Tibial nerve (tissue), 3 donors: ENCODE data around the gene REG4.

Experiments
- POLR2A ChIP-seq, 2 donors: fragments of 450-650 bp; IDR thresholded peaks; one replicate each; pipeline ENCODE4 v1.6.1; 2017; ENCODE audit warnings: antibody characterized with exemption in 2 of 2, mild to moderate bottlenecking in 2 of 2, moderate library complexity in 2 of 2
- TF ChIP-seq, protein P1 (sequence below), 5 experiments: fragments of 200-600 bp in 3 of 5; fragments of 450-650 bp in 2 of 5; sonication (generic) in 3 of 5; IDR thresholded peaks; one replicate each; pipeline ENCODE4 v1.5.1; 2016 to 2019; ENCODE audit warnings: antibody characterized with exemption in 5 of 5, mild to moderate bottlenecking in 3 of 5, moderate library complexity in 2 of 5

DNA sequence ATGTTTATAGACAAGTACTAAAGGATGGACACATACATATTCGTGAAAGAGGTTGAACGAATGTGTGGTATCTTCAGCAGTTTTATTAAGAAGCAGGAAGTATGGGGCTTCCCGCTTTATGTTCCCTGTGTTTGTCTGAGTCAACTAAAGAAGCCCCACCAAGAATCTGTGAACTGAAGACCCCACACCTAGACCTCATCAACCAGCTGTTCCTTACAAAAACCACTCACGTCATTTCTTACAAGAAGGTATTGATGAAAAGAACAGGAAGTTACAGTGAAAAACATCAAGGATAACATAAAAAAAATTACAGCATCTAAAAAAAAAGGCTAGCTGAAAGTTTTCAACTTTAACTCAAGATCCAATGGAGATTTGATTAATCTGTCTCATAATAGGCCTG is 12.3 kb downstream of the REG4 start:
- TF ChIP-seq, protein P1, sequence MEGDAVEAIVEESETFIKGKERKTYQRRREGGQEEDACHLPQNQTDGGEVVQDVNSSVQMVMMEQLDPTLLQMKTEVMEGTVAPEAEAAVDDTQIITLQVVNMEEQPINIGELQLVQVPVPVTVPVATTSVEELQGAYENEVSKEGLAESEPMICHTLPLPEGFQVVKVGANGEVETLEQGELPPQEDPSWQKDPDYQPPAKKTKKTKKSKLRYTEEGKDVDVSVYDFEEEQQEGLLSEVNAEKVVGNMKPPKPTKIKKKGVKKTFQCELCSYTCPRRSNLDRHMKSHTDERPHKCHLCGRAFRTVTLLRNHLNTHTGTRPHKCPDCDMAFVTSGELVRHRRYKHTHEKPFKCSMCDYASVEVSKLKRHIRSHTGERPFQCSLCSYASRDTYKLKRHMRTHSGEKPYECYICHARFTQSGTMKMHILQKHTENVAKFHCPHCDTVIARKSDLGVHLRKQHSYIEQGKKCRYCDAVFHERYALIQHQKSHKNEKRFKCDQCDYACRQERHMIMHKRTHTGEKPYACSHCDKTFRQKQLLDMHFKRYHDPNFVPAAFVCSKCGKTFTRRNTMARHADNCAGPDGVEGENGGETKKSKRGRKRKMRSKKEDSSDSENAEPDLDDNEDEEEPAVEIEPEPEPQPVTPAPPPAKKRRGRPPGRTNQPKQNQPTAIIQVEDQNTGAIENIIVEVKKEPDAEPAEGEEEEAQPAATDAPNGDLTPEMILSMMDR (IDR thresholded peaks at IDR 0.05): no peak
- TF ChIP-seq POLR2A (IDR thresholded peaks at IDR 0.05): no peak
